ENCODE measurements around the gene NCOA6. TPM values are rescaled to one million over a fixed set of nuclear protein-coding genes. Genes with fewer than 3 reads are reported as not detected.
A peak's percentile ranks its signal among the peaks of the same experiment; 100 is the strongest.

NCOA6 gene
- polyA plus RNA-seq, 1 of the 3 experiments (the other 2 are of a cell fraction): 14.5 TPM

GRCh38 chr20:34708621-34709043, 116.8 kb downstream of the NCOA6 start:
- peak overlapping the region; percentile 67 for H2AFZ ChIP-seq (ENCODE audit: low read depth)
- peak overlapping the region; percentile 72; the same call in 1 of the 2 replicates for H3K9ac ChIP-seq
- WGBS (ENCODE audit: low lambda C conversion rate): 10% methylated on average over 8 of the region's 22 CpGs
- peak overlapping the region; percentile 80 for H3K4me2 ChIP-seq
- ChIA-PET POLR2A (interaction anchor here (2.3 kb wide), 1 partner anchor 150 kb away, joined by 9 read pairs; the partner anchor contains the start of gene MAP1LC3A), CTCF (interaction anchor here (0.7 to 1.9 kb wide), 13 partner anchors 10 to 396 kb away, joined by 3 to 13 read pairs (median 3); partner anchors contain the start of gene DYNLRB1)
- peak overlapping the region in 1 of 2 experiments; percentile 84; a peak in 2 of 4 replicates for H3K27ac ChIP-seq (ENCODE audit: low read depth in 2 of 2, low read length in 1 of 2)
- H3K36me3 ChIP-seq (replicated peaks in 1 of 2; ENCODE audit: control insufficient read depth in 1 of 2, insufficient read depth in 2 of 2, low read length in 1 of 2): peaks cover 4 to 16% of the 10 kb centered on the region in 2 experiments
- peaks cover 25% of the 10 kb centered on the region for H4K20me1 ChIP-seq (ENCODE audit: insufficient read depth)
- H3K4me3 ChIP-seq (ENCODE audit: low read depth in 2 of 2, low read length in 1 of 2): peak overlapping the region; percentile 59 to 61; a peak in 3 of 4 replicates
- H3K27me3 ChIP-seq (ENCODE audit: insufficient read depth): no peaks in the 10 kb centered on the region
- no peaks in the 10 kb centered on the region for H3K79me2 ChIP-seq (ENCODE audit: insufficient read depth)
- peaks cover 17 to 33% of the 10 kb centered on the region in 2 experiments for H3K4me1 ChIP-seq (ENCODE audit: control insufficient read depth in 1 of 2, insufficient read depth in 2 of 2, low read depth in 1 of 2, low read length in 1 of 2)
- H3K9me2 ChIP-seq: no peaks in the 10 kb centered on the region
- TF ChIP-seq RCOR1 (IDR thresholded peaks at IDR 0.05; ENCODE audit: low read length) (no peak), REST (IDR thresholded peaks at IDR 0.05; ENCODE audit: low read depth, low read length) (no peak), RAD21 (IDR thresholded peaks at IDR 0.05; ENCODE audit: low read length) (peak; percentile 71), MXI1 (IDR thresholded peaks at IDR 0.05; ENCODE audit: low read depth, low read length) (no peak), TCF12 (IDR thresholded peaks at IDR 0.05) (no peak), CTCF (IDR thresholded peaks at IDR 0.05) (peak; percentile 61), ELF1 (IDR thresholded peaks at IDR 0.05) (no peak), SMC3 (IDR thresholded peaks at IDR 0.05; ENCODE audit: low read depth, low read length) (peak; percentile 43; the same call in 1 of the 2 replicates)
- peak; percentile 76 for DNase-seq
- peaks cover 25% of the 10 kb centered on the region for H3F3A ChIP-seq (replicated peaks; ENCODE audit: insufficient read depth)
- no peaks in the 10 kb centered on the region for H3K9me3 ChIP-seq

- 81% methylated on average over 2 of the region's 3 CpGs for WGBS (ENCODE audit: low lambda C conversion rate)
- Histone ChIP-seq H3K27ac (ENCODE audit: low read depth in 2 of 2, low read length in 1 of 2) (no peak overlapping the region), H3K9me2 (no peaks in the 10 kb centered on the region), H3K79me2 (ENCODE audit: insufficient read depth) (no peaks in the 10 kb centered on the region), H4K20me1 (ENCODE audit: insufficient read depth) (peaks cover 17% of the 10 kb centered on the region; the same call in 1 of the 2 replicates), H3F3A (replicated peaks; ENCODE audit: insufficient read depth) (peaks cover 17% of the 10 kb centered on the region), H3K9me3 (no peaks in the 10 kb centered on the region), H3K4me1 (ENCODE audit: control insufficient read depth in 1 of 2, insufficient read depth in 2 of 2, low read depth in 1 of 2, low read length in 1 of 2) (peaks cover 8 to 29% of the 10 kb centered on the region in 2 experiments; a peak in 3 of 4 replicates), H3K9ac (no peak overlapping the region), H3K4me3 (ENCODE audit: low read depth in 2 of 2, low read length in 1 of 2) (no peak overlapping the region), H2AFZ (ENCODE audit: low read depth) (no peak overlapping the region), H3K4me2 (no peak overlapping the region), H3K36me3 (replicated peaks in 1 of 2; ENCODE audit: control insufficient read depth in 1 of 2, insufficient read depth in 2 of 2, low read length in 1 of 2) (peaks cover 4 to 7% of the 10 kb centered on the region in 2 experiments), H3K27me3 (ENCODE audit: insufficient read depth) (no peaks in the 10 kb centered on the region)
- CTCF ChIA-PET: interaction anchor here (0.5 to 1.9 kb wide), 16 partner anchors 10 to 1479 kb away, joined by 3 to 13 read pairs (median 4); partner anchors contain the start of genes DYNLRB1 and MAP1LC3A
- DNase-seq: no peak
- POLR2A ChIA-PET: no interaction called here
- TF ChIP-seq FOSL2 (IDR thresholded peaks at IDR 0.05; ENCODE audit: borderline replicate concordance, low read depth) (no peak), NFIC (IDR thresholded peaks at IDR 0.05; ENCODE audit: borderline replicate concordance) (no peak), SIN3A (IDR thresholded peaks at IDR 0.05; ENCODE audit: borderline replicate concordance, low read depth, low read length) (no peak), TEAD4 (IDR thresholded peaks at IDR 0.05; ENCODE audit: borderline replicate concordance, insufficient read depth) (no peak), MEF2A (IDR thresholded peaks at IDR 0.05; ENCODE audit: borderline replicate concordance, low read depth) (no peak), TCF12 (IDR thresholded peaks at IDR 0.05) (no peak), MXI1 (IDR thresholded peaks at IDR 0.05; ENCODE audit: low read depth, low read length) (no peak), SMC3 (IDR thresholded peaks at IDR 0.05; ENCODE audit: low read depth, low read length) (no peak), YY1 (IDR thresholded peaks at IDR 0.05; ENCODE audit: low read depth) (no peak), POLR2AphosphoS5 (IDR thresholded peaks at IDR 0.05; ENCODE audit: low read depth, low read length) (no peak), MAX (IDR thresholded peaks at IDR 0.05; ENCODE audit: low read depth) (no peak), ELF1 (IDR thresholded peaks at IDR 0.05) (no peak)
- TF ChIP-seq, protein P1, sequence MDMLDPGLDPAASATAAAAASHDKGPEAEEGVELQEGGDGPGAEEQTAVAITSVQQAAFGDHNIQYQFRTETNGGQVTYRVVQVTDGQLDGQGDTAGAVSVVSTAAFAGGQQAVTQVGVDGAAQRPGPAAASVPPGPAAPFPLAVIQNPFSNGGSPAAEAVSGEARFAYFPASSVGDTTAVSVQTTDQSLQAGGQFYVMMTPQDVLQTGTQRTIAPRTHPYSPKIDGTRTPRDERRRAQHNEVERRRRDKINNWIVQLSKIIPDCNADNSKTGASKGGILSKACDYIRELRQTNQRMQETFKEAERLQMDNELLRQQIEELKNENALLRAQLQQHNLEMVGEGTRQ (IDR thresholded peaks at IDR 0.05; ENCODE audit: borderline replicate concordance, low read depth, low read length): no peak
- TF ChIP-seq, protein P2, sequence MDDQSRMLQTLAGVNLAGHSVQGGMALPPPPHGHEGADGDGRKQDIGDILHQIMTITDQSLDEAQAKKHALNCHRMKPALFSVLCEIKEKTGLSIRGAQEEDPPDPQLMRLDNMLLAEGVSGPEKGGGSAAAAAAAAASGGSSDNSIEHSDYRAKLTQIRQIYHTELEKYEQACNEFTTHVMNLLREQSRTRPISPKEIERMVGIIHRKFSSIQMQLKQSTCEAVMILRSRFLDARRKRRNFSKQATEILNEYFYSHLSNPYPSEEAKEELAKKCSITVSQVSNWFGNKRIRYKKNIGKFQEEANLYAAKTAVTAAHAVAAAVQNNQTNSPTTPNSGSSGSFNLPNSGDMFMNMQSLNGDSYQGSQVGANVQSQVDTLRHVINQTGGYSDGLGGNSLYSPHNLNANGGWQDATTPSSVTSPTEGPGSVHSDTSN (IDR thresholded peaks at IDR 0.05): no peak
Observed at GRCh38 chr20:34706912-34707784, 118.3 kb downstream of the NCOA6 start.
